Uterus (tissue), 4 donors: Measurements from ENCODE around the gene CD8A. TPM values are rescaled to one million over a fixed set of nuclear protein-coding genes. Genes with fewer than 3 reads are reported as not detected.

Experiments used
- DNase-seq, 2 donors: peaks; one replicate each; pipeline ENCODE4 v3.0.0-alpha.2; 2019 to 2020
- H3K27ac ChIP-seq, 2 donors: fragments of 200-600 bp; sonication (generic); 1 replicate in 1 of 2; 2 replicates in 1 of 2; pipeline ENCODE4 v1.5.1; 2016 to 2018
- H3K27me3 ChIP-seq, 2 donors: fragments of 200-600 bp; sonication (generic); one replicate each; pipeline ENCODE4 v1.5.1; 2018 to 2019; ENCODE audit warnings: control low read depth in 1 of 2
- H3K36me3 ChIP-seq, 2 donors: fragments of 200-600 bp; sonication (generic); one replicate each; pipeline ENCODE4 v1.5.1; 2019; ENCODE audit warnings: control low read depth in 1 of 2
- H3K4me1 ChIP-seq, 2 donors: fragments of 200-600 bp; sonication (generic); one replicate each; pipeline ENCODE4 v1.5.1; 2018 to 2019; ENCODE audit warnings: control low read depth in 1 of 2
- H3K4me3 ChIP-seq, 2 donors: fragments of 200-600 bp; sonication (generic); 1 replicate in 1 of 2; 2 replicates in 1 of 2; pipeline ENCODE4 v1.5.1; 2018 to 2019; ENCODE audit warnings: mild to moderate bottlenecking in 1 of 2
- H3K9me3 ChIP-seq, 2 donors: fragments of 200-600 bp; sonication (generic); one replicate each; pipeline ENCODE4 v1.5.1; 2019; ENCODE audit warnings: control low read depth in 1 of 2
- CTCF ChIP-seq, 4 experiments: fragments of 200-600 bp in 2 of 4; fragments of 450-650 bp in 2 of 4; sonication (generic) in 2 of 4; IDR thresholded peaks; one replicate each; pipeline ENCODE4 v1.5.1; 2016 to 2019; ENCODE audit warnings: antibody characterized with exemption in 4 of 4, mild to moderate bottlenecking in 2 of 4, moderate library complexity in 1 of 4
- POLR2A ChIP-seq, 2 donors: fragments of 450-650 bp; IDR thresholded peaks; one replicate each; pipeline ENCODE4 v1.6.1; 2016; ENCODE audit warnings: antibody characterized with exemption in 2 of 2, mild to moderate bottlenecking in 1 of 2, moderate library complexity in 1 of 2
- intact Hi-C: fragments of 100-400 bp; cut with DNase I; formaldehyde crosslinking; loops from one replicate; pipeline ENCODE4 v1.15.1; 2023; ENCODE audit warnings: low total_unique reads
- total RNA-seq, 4 donors: library from RNA; depleted of rRNA in 3 of 4; stranded (reverse); fragments of >200 nt in 3 of 4; gene quantifications; one replicate each; pipeline versions ENCODE4 v1.1.0 to v1.2.4, GENCODE V29; 2014 to 2023
- donor health status: DM: yes; HTN: yes; CAD: no.

The CD8A gene
- total RNA-seq, 4 donors from 2014 or later: 0.07 to 38.5 (median 1.2) TPM

DNA sequence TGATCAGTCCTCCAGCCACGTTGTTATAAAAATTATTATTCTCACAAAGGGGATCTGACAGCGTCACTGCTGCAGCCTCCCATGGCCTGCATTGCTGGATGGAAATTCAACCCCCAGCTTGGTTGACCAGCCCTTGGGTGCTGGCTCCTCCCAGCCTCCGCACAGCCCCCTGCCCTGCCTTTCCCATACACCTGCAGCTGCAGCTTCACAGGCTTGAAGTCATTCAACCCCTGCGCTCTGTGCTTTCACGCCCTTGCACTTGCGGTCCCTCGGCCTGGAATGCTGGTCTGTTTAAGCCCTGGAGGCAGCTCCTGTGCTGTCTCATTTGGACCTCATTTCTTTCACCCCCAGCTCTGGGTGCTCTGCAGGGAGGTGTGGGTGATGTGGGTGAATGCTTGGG lies 860 bp upstream of the CD8A start:
- peaks cover 0 to 14% of the 10 kb centered on the region in 2 donors for H3K4me1 ChIP-seq
- H3K27me3 ChIP-seq: peaks cover 17 to 45% of the 10 kb centered on the region in 2 donors
- no peak overlapping the region for H3K4me3 ChIP-seq
- H3K9me3 ChIP-seq: peaks cover 0 to 7% of the 10 kb centered on the region in 2 donors
- no peak for TF ChIP-seq CTCF (IDR thresholded peaks at IDR 0.05)
- no peak for TF ChIP-seq POLR2A (IDR thresholded peaks at IDR 0.05)
- H3K27ac ChIP-seq: no peak overlapping the region
- no peaks in the 10 kb centered on the region for H3K36me3 ChIP-seq
- no peak for DNase-seq
- intact Hi-C loops: no loop called here

GRCh38 chr2:86790134-86790675 lies 508 bp downstream of the CD8A start:
- peaks cover 0 to 14% of the 10 kb centered on the region in 2 donors for H3K4me1 ChIP-seq
- H3K4me3 ChIP-seq: no peak overlapping the region
- no peak for DNase-seq
- no peaks in the 10 kb centered on the region for H3K36me3 ChIP-seq
- peaks cover 17 to 45% of the 10 kb centered on the region in 2 donors for H3K27me3 ChIP-seq
- TF ChIP-seq POLR2A (IDR thresholded peaks at IDR 0.05) (no peak), CTCF (IDR thresholded peaks at IDR 0.05) (no peak)
- H3K9me3 ChIP-seq: no peaks in the 10 kb centered on the region
- no peak overlapping the region for H3K27ac ChIP-seq
- intact Hi-C loops: no loop called here

DNA sequence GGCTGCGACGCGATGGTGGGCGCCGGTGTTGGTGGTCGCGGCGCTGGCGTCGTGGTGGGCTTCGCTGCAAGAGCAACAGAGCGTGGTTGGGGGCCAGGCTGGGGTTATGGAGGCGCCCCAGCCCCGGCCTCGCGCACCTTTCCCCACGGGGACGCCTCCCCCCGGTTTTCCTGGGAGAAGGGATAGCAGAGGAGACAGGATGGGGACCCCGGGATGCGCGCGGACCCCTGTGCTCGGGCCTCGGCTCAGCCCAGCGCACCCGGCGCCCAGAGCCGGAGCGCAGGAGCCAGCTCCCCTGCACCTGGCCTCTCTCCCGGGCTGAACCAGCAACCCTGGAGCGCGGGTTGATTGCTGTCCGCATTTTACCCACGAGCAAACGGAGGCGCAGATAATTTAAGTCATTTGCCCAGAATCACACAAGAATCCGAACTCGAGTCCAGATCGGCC lies 1.0 kb downstream of the CD8A start:
- Histone ChIP-seq H3K4me3 (no peak overlapping the region), H3K9me3 (no peaks in the 10 kb centered on the region), H3K27ac (no peak overlapping the region), H3K4me1 (peaks cover 0 to 14% of the 10 kb centered on the region in 2 donors), H3K27me3 (peaks cover 17 to 45% of the 10 kb centered on the region in 2 donors), H3K36me3 (no peaks in the 10 kb centered on the region)
- intact Hi-C loops: no loop called here
- TF ChIP-seq POLR2A (IDR thresholded peaks at IDR 0.05) (no peak), CTCF (IDR thresholded peaks at IDR 0.05) (no peak)
- no peak for DNase-seq

GRCh38 chr2:86788881-86789686 lies 1.6 kb downstream of the CD8A start:
- no peak for DNase-seq
- Histone ChIP-seq H3K27ac (no peak overlapping the region), H3K27me3 (peaks cover 17 to 45% of the 10 kb centered on the region in 2 donors), H3K4me3 (no peak overlapping the region), H3K4me1 (peaks cover 0 to 14% of the 10 kb centered on the region in 2 donors), H3K9me3 (no peaks in the 10 kb centered on the region), H3K36me3 (no peaks in the 10 kb centered on the region)
- intact Hi-C loops: no loop called here
- no peak for TF ChIP-seq POLR2A (IDR thresholded peaks at IDR 0.05)
- TF ChIP-seq CTCF (IDR thresholded peaks at IDR 0.05): no peak

DNA sequence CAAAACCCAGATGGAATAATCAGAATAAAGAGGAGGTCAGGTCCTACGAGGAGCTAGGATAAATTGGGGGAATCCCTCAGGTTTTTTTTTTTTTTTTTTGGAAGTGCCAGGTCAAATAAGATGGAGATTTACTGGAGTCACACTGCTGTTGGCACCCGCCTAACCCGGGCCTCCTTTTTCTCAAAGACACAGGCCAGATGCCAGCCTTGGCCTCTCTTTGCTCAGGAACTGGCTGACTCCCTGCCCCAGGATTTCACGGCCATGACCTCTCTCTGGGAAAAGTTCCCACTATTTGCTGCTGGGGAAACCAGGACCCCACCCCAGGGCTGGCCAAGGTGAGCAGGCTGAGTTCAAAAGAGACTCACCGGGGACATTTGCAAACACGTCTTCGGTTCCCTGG lies 2.5 kb downstream of the CD8A start:
- H3K4me1 ChIP-seq: peaks cover 0 to 14% of the 10 kb centered on the region in 2 donors
- H3K9me3 ChIP-seq: no peaks in the 10 kb centered on the region
- H3K36me3 ChIP-seq: no peaks in the 10 kb centered on the region
- peaks cover 17 to 36% of the 10 kb centered on the region in 2 donors for H3K27me3 ChIP-seq
- TF ChIP-seq CTCF (IDR thresholded peaks at IDR 0.05) (no peak), POLR2A (IDR thresholded peaks at IDR 0.05) (no peak)
- no peak overlapping the region for H3K4me3 ChIP-seq
- intact Hi-C loops: no loop called here
- no peak for DNase-seq
- no peak overlapping the region for H3K27ac ChIP-seq
